Measurements from ENCODE around the gene VASH2.

The VASH2 gene

DNA sequence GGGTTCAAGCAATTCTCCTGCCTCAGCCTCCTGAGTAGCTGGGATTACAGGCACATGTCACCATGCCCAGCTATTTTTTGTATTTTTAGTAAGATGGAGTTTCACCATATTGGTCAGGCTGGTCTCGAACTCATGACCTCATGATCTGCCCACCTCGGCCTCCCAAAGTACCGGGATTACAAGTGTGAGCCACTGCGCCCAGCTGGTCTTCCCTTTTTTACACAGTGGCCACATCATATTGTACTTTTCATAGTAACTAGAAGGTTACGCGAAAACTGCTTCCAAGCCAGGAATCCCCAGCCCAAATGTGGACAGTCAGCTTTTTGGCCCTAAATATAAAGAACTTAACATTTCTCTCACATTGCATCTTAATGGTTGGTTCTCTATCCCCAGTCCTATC, 4.2 kb downstream of the VASH2 start:
- H3K79me2 ChIP-seq, result no peaks in the 10 kb centered on the region
- no peak overlapping the region for H2AFZ ChIP-seq
- no peaks in the 10 kb centered on the region for H3K36me3 ChIP-seq (ENCODE audit: control insufficient read depth, insufficient read depth, low read length)
- H3K27ac ChIP-seq, result no peak overlapping the region
- TF ChIP-seq CTCF (IDR thresholded peaks at IDR 0.05), result no peak
- no peaks in the 10 kb centered on the region for H3K9me3 ChIP-seq (ENCODE audit: control insufficient read depth, low read length)
- no peaks in the 10 kb centered on the region for H3K27me3 ChIP-seq (ENCODE audit: control insufficient read depth, insufficient read depth, low read length)
- H3K4me1 ChIP-seq, result no peaks in the 10 kb centered on the region
- no peak overlapping the region for H3K4me2 ChIP-seq (ENCODE audit: low read length)
- H3K4me3 ChIP-seq (ENCODE audit: low read depth, low read length), result no peak overlapping the region
- H3K9ac ChIP-seq, result no peak overlapping the region

DNA sequence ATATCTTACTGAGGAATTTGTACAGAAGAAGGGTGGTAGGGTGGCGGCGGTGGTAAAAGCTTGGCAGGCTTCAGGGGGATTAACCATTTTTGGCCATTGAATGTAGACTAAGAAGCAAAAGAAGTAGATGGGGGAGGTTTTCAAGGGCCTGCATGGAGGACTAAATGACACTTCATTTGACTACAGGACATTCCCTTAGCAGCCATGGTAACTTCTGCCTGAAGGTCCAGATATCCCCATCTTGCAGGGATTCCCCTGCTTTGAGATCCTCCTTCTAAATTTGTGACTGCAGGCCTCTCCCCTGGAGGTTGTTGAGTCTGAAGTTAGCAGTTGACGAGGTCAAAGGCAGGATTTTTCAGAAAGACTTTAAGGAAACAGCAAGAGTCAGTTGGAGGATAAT, 4.8 kb downstream of the VASH2 start:
- H3K4me2 ChIP-seq (ENCODE audit: low read length), result no peak overlapping the region
- H3K36me3 ChIP-seq (ENCODE audit: control insufficient read depth, insufficient read depth, low read length), result no peaks in the 10 kb centered on the region
- TF ChIP-seq CTCF (IDR thresholded peaks at IDR 0.05), result no peak
- no peaks in the 10 kb centered on the region for H3K27me3 ChIP-seq (ENCODE audit: control insufficient read depth, insufficient read depth, low read length)
- no peak overlapping the region for H2AFZ ChIP-seq
- no peak overlapping the region for H3K4me3 ChIP-seq (ENCODE audit: low read depth, low read length)
- H3K79me2 ChIP-seq, result no peaks in the 10 kb centered on the region
- H3K9ac ChIP-seq, result no peak overlapping the region
- no peaks in the 10 kb centered on the region for H3K4me1 ChIP-seq
- H3K9me3 ChIP-seq (ENCODE audit: control insufficient read depth, low read length), result no peaks in the 10 kb centered on the region
- no peak overlapping the region for H3K27ac ChIP-seq

GRCh38 chr1:212955961-212956620, 5.8 kb downstream of the VASH2 start:
- no peaks in the 10 kb centered on the region for H3K4me1 ChIP-seq
- H3K79me2 ChIP-seq, result no peaks in the 10 kb centered on the region
- H3K9me3 ChIP-seq (ENCODE audit: control insufficient read depth, low read length), result no peaks in the 10 kb centered on the region
- no peak overlapping the region for H3K27ac ChIP-seq
- H3K4me3 ChIP-seq (ENCODE audit: low read depth, low read length), result no peak overlapping the region
- H3K4me2 ChIP-seq (ENCODE audit: low read length), result no peak overlapping the region
- H3K36me3 ChIP-seq (ENCODE audit: control insufficient read depth, insufficient read depth, low read length), result no peaks in the 10 kb centered on the region
- H2AFZ ChIP-seq, result no peak overlapping the region
- no peak overlapping the region for H3K9ac ChIP-seq
- TF ChIP-seq CTCF (IDR thresholded peaks at IDR 0.05), result no peak
- H3K27me3 ChIP-seq (ENCODE audit: control insufficient read depth, insufficient read depth, low read length), result no peaks in the 10 kb centered on the region

DNA sequence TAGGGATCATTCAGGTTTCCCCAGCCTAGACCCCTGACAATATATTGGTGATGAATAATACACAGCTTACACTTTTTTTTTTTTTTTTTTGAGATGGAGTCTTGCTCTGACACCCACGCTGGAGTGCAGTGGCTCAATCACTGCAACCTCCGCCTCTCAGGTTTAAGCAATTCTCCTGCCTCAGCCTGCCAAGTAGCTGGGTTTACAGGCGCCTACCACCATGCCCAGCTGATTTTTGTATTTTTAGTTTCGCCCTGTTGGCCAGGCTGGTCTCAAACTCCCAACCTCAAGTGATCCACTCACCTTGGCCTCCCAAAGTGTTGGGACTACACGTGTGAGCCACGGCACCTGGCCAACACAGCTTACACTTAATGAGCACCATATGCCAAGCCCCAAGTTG, 7.2 kb downstream of the VASH2 start:
- no peak overlapping the region for H3K4me2 ChIP-seq (ENCODE audit: low read length)
- H3K36me3 ChIP-seq (ENCODE audit: control insufficient read depth, insufficient read depth, low read length), result no peaks in the 10 kb centered on the region
- H3K4me3 ChIP-seq (ENCODE audit: low read depth, low read length), result no peak overlapping the region
- H3K27ac ChIP-seq, result no peak overlapping the region
- TF ChIP-seq CTCF (IDR thresholded peaks at IDR 0.05), result no peak
- H2AFZ ChIP-seq, result no peak overlapping the region
- H3K9ac ChIP-seq, result no peak overlapping the region
- H3K9me3 ChIP-seq (ENCODE audit: control insufficient read depth, low read length), result no peaks in the 10 kb centered on the region
- H3K4me1 ChIP-seq, result no peaks in the 10 kb centered on the region
- no peaks in the 10 kb centered on the region for H3K79me2 ChIP-seq
- H3K27me3 ChIP-seq (ENCODE audit: control insufficient read depth, insufficient read depth, low read length), result no peaks in the 10 kb centered on the region

DNA sequence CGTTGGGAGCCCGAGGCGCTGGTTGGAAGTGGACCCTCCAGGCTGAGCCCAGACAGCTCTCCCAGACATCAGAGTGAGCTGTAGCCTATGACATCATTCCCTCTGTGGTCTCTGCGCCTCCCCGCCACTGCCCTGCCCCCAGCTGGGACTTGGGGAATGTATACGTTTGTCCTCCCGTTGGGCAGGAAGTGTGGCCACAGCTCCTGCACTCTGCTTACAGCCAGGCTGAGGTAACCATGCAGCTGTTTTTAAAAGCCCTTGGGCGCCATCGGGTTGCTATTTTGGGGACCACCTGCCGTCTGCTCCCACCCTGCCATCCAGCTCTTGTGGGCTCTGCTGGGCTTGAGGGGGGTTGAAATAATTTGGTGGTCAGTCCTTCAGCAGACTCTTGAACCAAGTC, 7.8 kb downstream of the VASH2 start:
- Histone ChIP-seq H3K36me3 (ENCODE audit: control insufficient read depth, insufficient read depth, low read length) (no peaks in the 10 kb centered on the region), H3K4me1 (no peaks in the 10 kb centered on the region), H3K9ac (no peak overlapping the region), H3K27me3 (ENCODE audit: control insufficient read depth, insufficient read depth, low read length) (no peaks in the 10 kb centered on the region), H2AFZ (no peak overlapping the region), H3K4me2 (ENCODE audit: low read length) (no peak overlapping the region), H3K4me3 (ENCODE audit: low read depth, low read length) (no peak overlapping the region), H3K79me2 (no peaks in the 10 kb centered on the region), H3K27ac (no peak overlapping the region), H3K9me3 (ENCODE audit: control insufficient read depth, low read length) (no peaks in the 10 kb centered on the region)
- no peak for TF ChIP-seq CTCF (IDR thresholded peaks at IDR 0.05)
